ENCODE data around the gene ZFYVE28. TPM values are rescaled to one million over a fixed set of nuclear protein-coding genes. Genes with fewer than 3 reads are reported as not detected.

The ZFYVE28 gene
- total and polyA plus RNA-seq, 8 donors = 2.2 to 12.4 (median 3.9) TPM

DNA sequence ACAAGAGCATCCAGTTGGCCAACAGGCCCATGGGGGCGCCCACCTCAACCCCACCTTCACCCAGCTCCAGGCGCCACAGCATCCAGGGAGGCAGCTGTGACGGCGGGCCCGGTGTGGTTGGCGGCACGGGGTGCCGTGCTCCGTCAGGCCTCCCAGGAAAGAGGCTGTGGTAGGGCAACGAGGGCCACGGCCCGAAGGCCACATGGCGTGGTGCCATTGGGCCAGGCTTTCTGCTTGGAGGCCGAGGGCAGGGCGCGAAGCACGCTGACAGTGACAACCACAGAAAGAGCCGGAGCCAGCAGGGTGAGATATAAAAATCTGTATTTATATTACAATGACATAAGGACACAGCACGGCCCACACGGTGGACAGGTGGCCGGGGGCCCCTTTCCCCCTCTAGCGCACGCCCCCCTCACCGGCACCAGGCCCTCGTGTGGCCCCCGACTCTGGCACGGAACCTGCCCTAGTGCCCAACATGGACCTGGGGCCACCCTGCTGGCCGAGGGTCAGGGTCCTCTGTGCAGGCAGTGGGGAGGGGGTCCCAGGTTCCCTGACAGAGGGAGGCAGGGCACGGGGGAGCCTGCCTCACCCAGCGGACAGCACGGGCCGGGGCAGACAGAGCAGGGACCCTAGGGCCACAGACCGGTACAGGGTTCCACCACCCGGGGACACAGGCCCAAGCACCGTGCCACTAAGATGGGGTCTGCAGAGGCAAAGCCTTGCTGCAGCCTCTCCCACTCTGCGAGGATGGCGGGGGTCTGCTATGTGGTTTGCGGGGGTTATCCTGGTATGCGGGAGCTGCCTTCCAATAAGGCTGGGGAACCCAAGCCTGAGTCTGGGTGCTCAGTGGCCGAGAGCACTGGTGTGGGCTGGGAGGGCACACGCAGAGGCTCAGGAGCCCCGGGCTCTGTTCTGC, 171.1 kb downstream of the ZFYVE28 start:
- TF ChIP-seq, protein P1, sequence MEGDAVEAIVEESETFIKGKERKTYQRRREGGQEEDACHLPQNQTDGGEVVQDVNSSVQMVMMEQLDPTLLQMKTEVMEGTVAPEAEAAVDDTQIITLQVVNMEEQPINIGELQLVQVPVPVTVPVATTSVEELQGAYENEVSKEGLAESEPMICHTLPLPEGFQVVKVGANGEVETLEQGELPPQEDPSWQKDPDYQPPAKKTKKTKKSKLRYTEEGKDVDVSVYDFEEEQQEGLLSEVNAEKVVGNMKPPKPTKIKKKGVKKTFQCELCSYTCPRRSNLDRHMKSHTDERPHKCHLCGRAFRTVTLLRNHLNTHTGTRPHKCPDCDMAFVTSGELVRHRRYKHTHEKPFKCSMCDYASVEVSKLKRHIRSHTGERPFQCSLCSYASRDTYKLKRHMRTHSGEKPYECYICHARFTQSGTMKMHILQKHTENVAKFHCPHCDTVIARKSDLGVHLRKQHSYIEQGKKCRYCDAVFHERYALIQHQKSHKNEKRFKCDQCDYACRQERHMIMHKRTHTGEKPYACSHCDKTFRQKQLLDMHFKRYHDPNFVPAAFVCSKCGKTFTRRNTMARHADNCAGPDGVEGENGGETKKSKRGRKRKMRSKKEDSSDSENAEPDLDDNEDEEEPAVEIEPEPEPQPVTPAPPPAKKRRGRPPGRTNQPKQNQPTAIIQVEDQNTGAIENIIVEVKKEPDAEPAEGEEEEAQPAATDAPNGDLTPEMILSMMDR (IDR thresholded peaks at IDR 0.05) = no peak
- Histone ChIP-seq H3K4me3 (no peak overlapping the region), H3K27me3 (no peaks in the 10 kb centered on the region), H3K27ac (no peak overlapping the region), H3K36me3 (peaks cover 0 to 52% of the 10 kb centered on the region in 2 donors), H3K4me1 (peaks cover 6 to 25% of the 10 kb centered on the region in 2 donors), H3K9me3 (no peaks in the 10 kb centered on the region)
- peak in 1 of 4 donors; percentile 71 for DNase-seq
- intact Hi-C loops (cut with DNase I) = no loop called here
- ATAC-seq = no peak

- Histone ChIP-seq H3K4me1 (peaks cover 6 to 27% of the 10 kb centered on the region in 2 donors), H3K36me3 (peaks cover 0 to 44% of the 10 kb centered on the region in 2 donors), H3K27me3 (no peaks in the 10 kb centered on the region), H3K4me3 (no peak overlapping the region), H3K27ac (no peak overlapping the region), H3K9me3 (no peaks in the 10 kb centered on the region)
- TF ChIP-seq, protein P1 (IDR thresholded peaks at IDR 0.05) = no peak
- DNase-seq (peak in 1 of 4 donors; percentile 50), ATAC-seq (no peak)
- intact Hi-C loops (cut with DNase I) = no loop called here
These were observed 171.9 kb downstream of the ZFYVE28 start for GRCh38 chr4:2246384-2247127.

DNA sequence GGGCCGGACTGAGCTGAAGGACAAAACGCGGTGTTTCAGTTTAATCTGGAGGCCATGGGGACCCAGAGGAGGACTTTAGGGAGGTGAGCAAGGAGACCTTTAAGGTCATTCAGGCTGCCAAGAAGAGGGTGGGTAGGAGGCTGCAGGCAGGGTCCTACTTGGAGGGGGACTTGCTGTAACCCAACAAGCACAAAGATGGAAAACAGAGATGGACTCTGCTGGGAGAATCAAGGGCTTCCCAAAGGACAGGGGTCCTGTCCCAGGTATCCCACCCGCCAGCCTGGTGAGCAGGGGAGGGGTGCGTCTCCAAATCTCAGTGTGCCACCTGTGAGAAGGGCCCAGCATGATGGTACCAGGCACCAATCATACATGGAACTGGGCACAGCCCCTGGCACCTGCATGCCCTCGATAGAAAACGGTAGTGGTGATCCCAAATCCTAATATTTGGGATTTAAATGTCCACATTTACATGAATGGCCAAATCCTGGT, 172.6 kb downstream of the ZFYVE28 start:
- ATAC-seq (no peak), DNase-seq (no peak)
- Histone ChIP-seq H3K9me3 (no peaks in the 10 kb centered on the region), H3K27me3 (no peaks in the 10 kb centered on the region), H3K4me3 (no peak overlapping the region), H3K36me3 (peaks cover 0 to 37% of the 10 kb centered on the region in 2 donors), H3K27ac (peak overlapping the region; percentile 14 to 70), H3K4me1 (peaks cover 8 to 33% of the 10 kb centered on the region in 2 donors)
- intact Hi-C loops (cut with DNase I) = no loop called here
- TF ChIP-seq, protein P1 (IDR thresholded peaks at IDR 0.05) = no peak

DNA sequence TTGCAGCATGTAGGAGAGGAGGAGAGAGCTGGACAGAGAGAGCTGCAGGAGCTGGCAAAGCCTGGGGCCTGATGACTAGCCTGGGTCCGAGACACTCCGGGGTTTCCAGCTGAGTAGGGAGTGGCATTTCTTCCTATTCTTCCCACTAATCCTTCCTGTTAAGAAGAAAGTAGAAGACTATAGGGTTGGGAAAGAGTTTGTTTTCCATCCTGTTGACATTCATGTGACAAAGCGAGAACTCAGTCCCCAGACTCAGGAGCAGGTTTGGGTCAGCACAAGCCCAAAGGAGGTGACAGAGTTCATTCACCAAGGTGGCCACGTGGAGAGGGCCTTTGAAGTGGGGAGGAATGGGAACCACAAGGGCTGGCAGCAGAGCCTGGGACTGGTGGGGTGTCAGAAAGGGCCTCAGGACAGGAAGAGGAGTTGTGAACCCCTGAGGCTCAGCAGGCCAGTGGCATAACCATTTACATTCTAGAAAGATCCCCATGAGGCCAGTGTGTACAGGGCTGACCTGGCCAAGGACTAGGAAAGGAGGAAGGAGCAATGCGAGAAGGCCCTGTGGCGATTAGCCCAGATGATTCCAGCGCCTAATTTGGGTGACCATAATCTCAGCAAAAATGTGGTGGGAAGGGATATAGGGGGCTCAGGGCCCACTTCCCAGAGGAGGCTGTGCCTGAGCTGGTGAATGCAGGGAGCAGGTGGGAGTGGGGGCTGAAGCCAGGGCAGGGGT, 173.2 kb downstream of the ZFYVE28 start:
- peaks cover 14 to 40% of the 10 kb centered on the region in 2 donors for H3K4me1 ChIP-seq
- intact Hi-C loops (cut with DNase I) = no loop called here
- TF ChIP-seq, protein P1 (IDR thresholded peaks at IDR 0.05) = no peak
- H3K9me3 ChIP-seq = no peaks in the 10 kb centered on the region
- H3K27me3 ChIP-seq = no peaks in the 10 kb centered on the region
- no peak overlapping the region for H3K4me3 ChIP-seq
- peak overlapping the region; percentile 14 to 70 for H3K27ac ChIP-seq
- no peak for ATAC-seq
- H3K36me3 ChIP-seq = peaks cover 0 to 31% of the 10 kb centered on the region in 2 donors
- DNase-seq = no peak
